ENCODE results near the gene SRSF7.

SRSF7 gene

GRCh38 chr2:38747007-38747424 is 4.1 kb downstream of the SRSF7 start:
- no peak for DNase-seq
- no peak overlapping the region for H3K4me3 ChIP-seq (ENCODE audit: low read depth, low read length)
- in situ Hi-C loops (cut with HindIII; ENCODE audit: low pct_ligation_motif_present, low sequenced_read_pairs) = loop anchor here (25.0 kb wide), 1 partner anchor 185 kb away; no protein-coding TSS in a partner anchor
- no peaks in the 10 kb centered on the region for H3K27me3 ChIP-seq (replicated peaks)
- no peak for TF ChIP-seq CTCF (IDR thresholded peaks at IDR 0.05; ENCODE audit: low read depth, low read length, missing control alignments)
- peaks cover 65% of the 10 kb centered on the region for H3K36me3 ChIP-seq (replicated peaks)
- no peak overlapping the region for H3K27ac ChIP-seq

- H3K4me3 ChIP-seq (ENCODE audit: low read depth, low read length) = no peak overlapping the region
- peaks cover 65% of the 10 kb centered on the region for H3K36me3 ChIP-seq (replicated peaks)
- no peak for TF ChIP-seq CTCF (IDR thresholded peaks at IDR 0.05; ENCODE audit: low read depth, low read length, missing control alignments)
- in situ Hi-C loops (cut with HindIII; ENCODE audit: low pct_ligation_motif_present, low sequenced_read_pairs) = loop anchor here (25.0 kb wide), 1 partner anchor 183 kb away; no protein-coding TSS in a partner anchor
- no peak for DNase-seq
- no peak overlapping the region for H3K27ac ChIP-seq
- H3K27me3 ChIP-seq (replicated peaks) = no peaks in the 10 kb centered on the region
Observed at GRCh38 chr2:38745267-38745666, 5.9 kb downstream of the SRSF7 start.

- no peak overlapping the region for H3K27ac ChIP-seq
- no peak for TF ChIP-seq CTCF (IDR thresholded peaks at IDR 0.05; ENCODE audit: low read depth, low read length, missing control alignments)
- H3K36me3 ChIP-seq (replicated peaks) = peaks cover 64% of the 10 kb centered on the region
- no peak overlapping the region for H3K4me3 ChIP-seq (ENCODE audit: low read depth, low read length)
- H3K27me3 ChIP-seq (replicated peaks) = no peaks in the 10 kb centered on the region
- in situ Hi-C loops (cut with HindIII; ENCODE audit: low pct_ligation_motif_present, low sequenced_read_pairs) = loop anchor here (25.0 kb wide), 1 partner anchor 182 kb away; no protein-coding TSS in a partner anchor
- DNase-seq = no peak
Observed at GRCh38 chr2:38744399-38744780, 6.8 kb downstream of the SRSF7 start.

- H3K27me3 ChIP-seq (replicated peaks) = no peaks in the 10 kb centered on the region
- peaks cover 60% of the 10 kb centered on the region for H3K36me3 ChIP-seq (replicated peaks)
- in situ Hi-C loops (cut with HindIII; ENCODE audit: low pct_ligation_motif_present, low sequenced_read_pairs) = loop anchor here (25.0 kb wide), 1 partner anchor 182 kb away; no protein-coding TSS in a partner anchor
- no peak overlapping the region for H3K27ac ChIP-seq
- H3K4me3 ChIP-seq (ENCODE audit: low read depth, low read length) = no peak overlapping the region
- no peak for TF ChIP-seq CTCF (IDR thresholded peaks at IDR 0.05; ENCODE audit: low read depth, low read length, missing control alignments)
- no peak for DNase-seq
Observed at GRCh38 chr2:38743672-38744398, 7.3 kb downstream of the SRSF7 start.

- DNase-seq = no peak
- H3K4me3 ChIP-seq (ENCODE audit: low read depth, low read length) = no peak overlapping the region
- no peak for TF ChIP-seq CTCF (IDR thresholded peaks at IDR 0.05; ENCODE audit: low read depth, low read length, missing control alignments)
- no peaks in the 10 kb centered on the region for H3K27me3 ChIP-seq (replicated peaks)
- in situ Hi-C loops (cut with HindIII; ENCODE audit: low pct_ligation_motif_present, low sequenced_read_pairs) = loop anchor here (25.0 kb wide), 1 partner anchor 181 kb away; no protein-coding TSS in a partner anchor
- H3K36me3 ChIP-seq (replicated peaks) = peaks cover 51% of the 10 kb centered on the region
- no peak overlapping the region for H3K27ac ChIP-seq
Observed at GRCh38 chr2:38742797-38743559, 8.2 kb downstream of the SRSF7 start.
